Measurements from ENCODE around the gene MIOX.

The MIOX gene

GRCh38 chr22:50507991-50508884 is 21.6 kb downstream of the MIOX start, which contains the start of gene NCAPH2:
NCAPH2 (plus strand) TSS chr22:50508224; CDS start chr22:50508338, 114 bp downstream.
- H3K27me3 ChIP-seq (ENCODE audit: insufficient read depth, low read depth, severe bottlenecking), result no peaks in the 10 kb centered on the region
- TF ChIP-seq CTCF (IDR thresholded peaks at IDR 0.05; ENCODE audit: low read depth, low read length), result no peak
- peak; percentile 96 for DNase-seq
- no peaks in the 10 kb centered on the region for H3K9me3 ChIP-seq (ENCODE audit: severe bottlenecking)
- peaks cover 52% of the 10 kb centered on the region for H3K36me3 ChIP-seq
- peak within 1 kb of the TSS; percentile 97 for H3K4me3 ChIP-seq (ENCODE audit: low read depth, low read length)
- H3K27ac ChIP-seq, result peak within 1 kb of the TSS; percentile 99

- H3K36me3 ChIP-seq, result peaks cover 50% of the 10 kb centered on the region
- peak overlapping the region; percentile 99 for H3K27ac ChIP-seq
- H3K9me3 ChIP-seq (ENCODE audit: severe bottlenecking), result no peaks in the 10 kb centered on the region
- TF ChIP-seq CTCF (IDR thresholded peaks at IDR 0.05; ENCODE audit: low read depth, low read length), result no peak
- peak overlapping the region; percentile 97 for H3K4me3 ChIP-seq (ENCODE audit: low read depth, low read length)
- DNase-seq, result no peak
- H3K27me3 ChIP-seq (ENCODE audit: insufficient read depth, low read depth, severe bottlenecking), result no peaks in the 10 kb centered on the region
Measured at GRCh38 chr22:50508897-50509296, 22.2 kb downstream of the MIOX start.

- H3K36me3 ChIP-seq, result peaks cover 67% of the 10 kb centered on the region
Measured at GRCh38 chr22:50513175-50513574, 26.5 kb downstream of the MIOX start.

GRCh38 chr22:50516068-50516467 is 29.4 kb downstream of the MIOX start:
- Histone ChIP-seq H3K27ac (no peak overlapping the region), H3K27me3 (ENCODE audit: insufficient read depth, low read depth, severe bottlenecking) (no peaks in the 10 kb centered on the region), H3K36me3 (peaks cover 77% of the 10 kb centered on the region), H3K9me3 (ENCODE audit: severe bottlenecking) (no peaks in the 10 kb centered on the region), H3K4me3 (ENCODE audit: low read depth, low read length) (no peak overlapping the region)
- no peak for TF ChIP-seq CTCF (IDR thresholded peaks at IDR 0.05; ENCODE audit: low read depth, low read length)
- no peak for DNase-seq

More at GRCh38 chr22:50513175-50513574, 26.5 kb downstream of the MIOX start:
- H3K9me3 ChIP-seq (ENCODE audit: severe bottlenecking), result no peaks in the 10 kb centered on the region
- no peak overlapping the region for H3K4me3 ChIP-seq (ENCODE audit: low read depth, low read length)
- H3K27me3 ChIP-seq (ENCODE audit: insufficient read depth, low read depth, severe bottlenecking), result no peaks in the 10 kb centered on the region
- no peak for DNase-seq
- TF ChIP-seq CTCF (IDR thresholded peaks at IDR 0.05; ENCODE audit: low read depth, low read length), result no peak
- H3K27ac ChIP-seq, result no peak overlapping the region; the same call in 1 of the 2 replicates

GRCh38 chr22:50516891-50517290 is 30.2 kb downstream of the MIOX start:
- Histone ChIP-seq H3K9me3 (ENCODE audit: severe bottlenecking) (no peaks in the 10 kb centered on the region), H3K36me3 (peaks cover 81% of the 10 kb centered on the region), H3K27me3 (ENCODE audit: insufficient read depth, low read depth, severe bottlenecking) (no peaks in the 10 kb centered on the region), H3K4me3 (ENCODE audit: low read depth, low read length) (no peak overlapping the region), H3K27ac (no peak overlapping the region)
- no peak for DNase-seq
- TF ChIP-seq CTCF (IDR thresholded peaks at IDR 0.05; ENCODE audit: low read depth, low read length), result no peak
